Central memory CD8-positive, alpha-beta T cell (primary cell): ENCODE results near the gene OBI1.

Experiments
- ATAC-seq: fragments of 150-1000 bp; cut with Tn5 transposase; replicated peaks from 2 replicates; pipeline ENCODE4 v1.10.0; 2022; ENCODE audit warnings: mild to moderate bottlenecking, moderate FRiP score, moderate number of reproducible peaks; ENCODE audit not compliant: poor library complexity, severe bottlenecking; ENCODE audit errors: extremely low read depth
- DNase-seq, 2 donors: peaks; one replicate each; pipeline ENCODE4 v3.0.0; 2021; ENCODE audit warnings: low spot score in 2 of 2
- H3K27ac Mint-ChIP-seq: one replicate; pipeline ENCODE4 v1.8.0; 2022; ENCODE audit warnings: low read depth, mild to moderate bottlenecking, moderate library complexity, mixed read lengths
- H3K27me3 Mint-ChIP-seq: one replicate; pipeline ENCODE4 v1.8.0; 2022; ENCODE audit warnings: mixed read lengths
- H3K36me3 Mint-ChIP-seq: one replicate; pipeline ENCODE4 v1.8.0; 2022; ENCODE audit warnings: mild to moderate bottlenecking, moderate library complexity, mixed read lengths; ENCODE audit not compliant: insufficient read depth
- H3K4me1 Mint-ChIP-seq: one replicate; pipeline ENCODE4 v1.8.0; 2022; ENCODE audit warnings: mixed read lengths
- H3K4me3 Mint-ChIP-seq: one replicate; pipeline ENCODE4 v1.8.0; 2022; ENCODE audit warnings: mild to moderate bottlenecking, moderate library complexity, mixed read lengths
- H3K9me3 Mint-ChIP-seq: one replicate; pipeline ENCODE4 v1.8.0; 2022; ENCODE audit warnings: mixed read lengths

The OBI1 gene

DNA sequence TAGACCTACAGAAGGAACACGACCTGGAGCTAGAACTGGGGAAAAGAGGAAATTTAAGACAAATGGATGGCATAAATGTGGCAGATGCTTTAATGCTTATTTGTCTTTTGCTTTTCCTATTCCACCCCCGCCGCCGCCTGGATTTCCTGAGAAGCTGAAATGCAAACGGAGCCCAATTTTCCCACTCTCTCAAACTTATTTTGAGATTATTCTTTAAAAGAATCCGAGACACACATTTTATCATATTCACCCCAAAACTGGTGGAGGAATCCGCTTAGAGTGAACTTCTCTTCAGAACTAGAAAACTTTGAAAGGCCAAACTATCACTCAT lies 61.4 kb downstream of the OBI1 start:
- Mint-ChIP-seq H3K36me3 (peaks cover 33% of the 10 kb centered on the region), H3K4me1 (peaks cover 5% of the 10 kb centered on the region), H3K27me3 (peaks cover 91% of the 10 kb centered on the region), H3K27ac (no peak overlapping the region), H3K4me3 (no peak overlapping the region), H3K9me3 (no peaks in the 10 kb centered on the region)
- no peak for ATAC-seq
- DNase-seq: no peak

DNA sequence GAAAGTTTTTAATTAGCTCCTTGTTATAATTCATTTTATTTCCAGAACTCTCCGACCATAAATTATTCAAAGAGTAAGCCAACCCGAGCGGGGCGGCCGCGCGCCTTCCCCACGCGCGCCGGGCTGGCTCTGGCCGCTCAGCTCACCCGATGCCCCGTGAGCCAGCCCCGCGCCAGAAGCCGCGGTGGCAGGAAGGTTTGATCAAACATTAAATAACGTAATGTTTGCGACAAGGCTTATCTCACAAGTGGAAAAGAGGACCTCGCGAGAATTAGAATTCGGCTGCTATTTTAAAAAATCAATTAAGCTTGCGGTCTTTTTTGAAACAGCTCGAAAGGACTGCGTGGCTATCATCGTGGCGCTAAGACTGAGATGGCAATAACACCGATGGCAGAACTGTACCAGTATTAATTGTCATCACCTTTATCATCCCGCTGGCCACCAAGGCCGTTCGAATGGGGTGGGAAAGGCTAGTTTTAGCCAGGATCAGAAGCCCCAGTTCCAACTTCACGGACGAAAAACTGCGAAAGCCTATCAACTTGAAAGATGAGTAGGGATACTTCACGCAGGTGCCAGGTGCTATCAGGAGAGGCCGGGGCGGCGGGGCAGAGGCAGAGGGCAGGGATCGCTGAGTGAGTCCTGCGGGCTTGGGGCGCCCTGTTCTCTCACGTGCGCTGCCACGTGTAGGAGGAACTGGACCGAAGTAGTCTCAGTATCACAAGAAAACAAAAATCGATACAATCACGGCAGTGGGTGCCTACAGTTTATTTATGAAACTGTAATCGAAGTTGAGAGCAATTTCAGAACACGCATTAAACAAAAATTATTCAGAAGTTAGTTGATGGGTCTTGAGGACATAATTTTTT lies 62.0 kb downstream of the OBI1 start:
- no peak overlapping the region for H3K4me3 Mint-ChIP-seq
- no peak for ATAC-seq
- no peak overlapping the region for H3K27ac Mint-ChIP-seq
- DNase-seq: no peak
- peaks cover 91% of the 10 kb centered on the region for H3K27me3 Mint-ChIP-seq
- peaks cover 29% of the 10 kb centered on the region for H3K36me3 Mint-ChIP-seq
- H3K4me1 Mint-ChIP-seq: no peaks in the 10 kb centered on the region
- H3K9me3 Mint-ChIP-seq: no peaks in the 10 kb centered on the region

DNA sequence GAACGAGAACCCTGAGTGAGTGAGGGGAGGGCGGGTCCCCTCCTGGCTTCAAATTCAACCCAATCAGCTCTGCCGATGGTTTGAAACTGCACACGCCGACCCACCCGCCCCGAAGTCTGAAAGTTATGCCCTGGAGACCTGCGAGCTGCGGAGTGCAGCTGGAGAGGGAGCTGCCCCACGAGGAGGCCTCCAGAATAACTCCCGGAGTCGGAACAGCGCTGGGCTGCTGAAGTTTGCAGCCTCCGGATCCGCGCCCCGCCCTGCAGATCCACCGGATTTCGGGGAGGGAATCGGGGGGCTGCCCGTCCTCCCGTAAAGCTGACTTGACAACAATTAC lies 62.6 kb downstream of the OBI1 start:
- no peak for DNase-seq
- Mint-ChIP-seq H3K27ac (no peak overlapping the region), H3K9me3 (no peaks in the 10 kb centered on the region), H3K4me1 (no peaks in the 10 kb centered on the region), H3K36me3 (peaks cover 29% of the 10 kb centered on the region), H3K4me3 (no peak overlapping the region), H3K27me3 (peaks cover 92% of the 10 kb centered on the region)
- ATAC-seq: no peak

DNA sequence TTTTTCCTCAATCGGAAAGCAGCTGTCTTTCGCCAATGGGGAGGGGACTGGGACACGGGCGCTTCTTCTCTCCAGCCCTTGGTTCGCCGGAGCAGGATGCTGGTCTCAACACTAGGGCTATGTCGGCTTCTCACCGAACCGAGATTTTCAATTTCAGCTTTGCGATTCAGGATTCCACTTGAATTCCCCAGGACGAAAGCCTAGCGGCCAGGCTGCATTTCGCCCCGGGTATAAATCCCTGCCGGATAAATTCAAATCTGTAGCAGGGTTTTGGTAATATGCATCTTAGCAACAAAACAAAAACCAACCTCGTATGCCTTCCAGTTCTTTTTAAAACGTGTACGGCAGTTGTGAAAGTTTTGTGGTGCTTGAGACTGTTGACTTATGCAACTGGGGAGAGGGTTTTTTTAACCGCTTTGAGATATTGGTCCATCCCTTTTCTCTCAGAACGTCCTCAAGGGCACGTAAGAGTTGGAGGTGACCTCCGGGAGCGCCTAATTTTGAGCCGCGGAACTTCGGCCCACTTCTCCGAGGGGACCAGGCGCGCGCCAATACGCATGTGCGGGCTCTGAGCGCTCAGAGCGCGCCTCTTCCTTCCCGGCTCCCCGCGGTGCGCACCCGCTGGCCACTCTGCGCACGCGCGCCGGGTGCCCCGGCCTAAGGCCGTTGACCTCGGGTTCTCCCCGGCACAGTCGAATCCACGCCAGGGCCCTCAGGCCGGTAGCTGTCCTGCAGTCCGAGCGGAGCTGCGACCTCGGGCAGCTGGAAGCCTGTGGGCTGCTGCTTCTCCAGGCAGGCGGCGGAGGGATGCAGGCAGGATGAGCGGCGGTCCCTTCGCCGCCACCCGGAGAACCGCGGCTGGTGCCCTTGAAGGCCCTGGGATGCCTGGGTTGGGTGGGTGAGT lies 63.2 kb downstream of the OBI1 start:
- H3K4me1 Mint-ChIP-seq: no peaks in the 10 kb centered on the region
- ATAC-seq (no peak), DNase-seq (no peak)
- H3K27ac Mint-ChIP-seq: no peak overlapping the region
- no peaks in the 10 kb centered on the region for H3K9me3 Mint-ChIP-seq
- H3K36me3 Mint-ChIP-seq: peaks cover 27% of the 10 kb centered on the region
- H3K4me3 Mint-ChIP-seq: no peak overlapping the region
- peaks cover 92% of the 10 kb centered on the region for H3K27me3 Mint-ChIP-seq

DNA sequence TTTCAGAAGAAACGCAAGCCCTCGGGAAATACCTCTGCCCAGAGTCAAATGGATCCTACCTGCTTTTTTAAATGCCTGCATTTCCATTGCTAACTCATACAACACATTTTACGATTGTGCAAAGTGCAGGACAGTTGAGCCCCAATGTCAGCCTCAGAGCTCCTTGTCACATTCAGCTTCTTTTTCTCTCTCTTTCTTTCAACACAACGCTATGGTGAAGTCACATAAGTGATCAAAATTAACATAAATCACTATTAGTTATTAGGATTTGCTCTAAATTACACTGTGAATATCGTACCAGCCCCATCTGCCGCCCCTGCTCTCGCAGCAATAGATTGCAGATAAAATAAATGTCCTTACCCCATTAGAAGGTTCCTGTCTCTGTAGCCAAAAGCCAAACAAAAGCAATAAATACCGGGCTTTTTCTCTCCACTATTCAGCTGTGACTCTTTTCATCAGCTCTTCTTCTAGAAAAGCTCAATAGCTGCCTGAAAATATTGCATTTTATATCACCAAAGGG lies 64.4 kb downstream of the OBI1 start:
- Mint-ChIP-seq H3K4me1 (no peaks in the 10 kb centered on the region), H3K9me3 (no peaks in the 10 kb centered on the region), H3K27me3 (peaks cover 92% of the 10 kb centered on the region), H3K36me3 (peaks cover 22% of the 10 kb centered on the region), H3K4me3 (no peak overlapping the region), H3K27ac (no peak overlapping the region)
- ATAC-seq (no peak), DNase-seq (no peak)

DNA sequence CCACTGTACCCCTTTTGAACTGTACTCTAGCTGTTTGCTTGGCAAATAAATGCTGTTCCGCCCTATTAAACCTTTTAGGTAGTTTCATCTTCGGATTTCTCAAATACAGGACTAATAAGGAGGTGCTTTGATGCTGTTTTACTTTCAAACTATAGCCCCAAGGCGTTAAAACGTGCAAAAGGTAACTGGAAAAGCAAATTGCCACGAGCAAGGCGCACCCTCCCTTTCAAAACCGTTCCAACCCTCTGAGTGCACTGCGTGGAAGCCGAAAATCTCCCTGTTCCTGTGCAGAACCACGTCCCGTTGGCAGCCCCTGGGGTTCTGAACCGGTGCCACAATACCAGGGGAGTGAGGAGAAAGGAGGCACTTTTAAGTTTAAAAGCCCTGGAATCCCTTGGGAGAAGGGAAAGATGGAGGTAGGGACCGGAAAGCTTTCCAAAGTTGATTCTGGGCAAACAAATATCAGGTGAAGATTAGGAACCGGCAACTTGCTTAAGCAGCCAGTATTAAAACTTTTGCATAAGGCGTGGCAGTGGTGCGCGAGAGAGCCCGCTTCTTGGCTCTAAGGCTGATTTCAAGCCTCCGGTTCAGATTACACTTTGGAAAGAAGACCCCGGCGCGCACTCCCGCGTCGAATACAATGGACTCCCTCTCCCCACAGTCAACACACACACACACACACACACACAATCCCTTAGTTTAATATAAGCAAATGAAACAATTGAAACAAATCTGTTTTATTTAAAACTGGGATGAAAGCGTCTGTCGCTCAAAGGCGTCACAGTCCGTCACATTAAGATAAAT lies 65.1 kb downstream of the OBI1 start:
- no peak for DNase-seq
- peaks cover 5% of the 10 kb centered on the region for H3K9me3 Mint-ChIP-seq
- no peak for ATAC-seq
- no peak overlapping the region for H3K4me3 Mint-ChIP-seq
- H3K27me3 Mint-ChIP-seq: peaks cover 92% of the 10 kb centered on the region
- no peaks in the 10 kb centered on the region for H3K4me1 Mint-ChIP-seq
- no peak overlapping the region for H3K27ac Mint-ChIP-seq
- H3K36me3 Mint-ChIP-seq: peaks cover 22% of the 10 kb centered on the region

DNA sequence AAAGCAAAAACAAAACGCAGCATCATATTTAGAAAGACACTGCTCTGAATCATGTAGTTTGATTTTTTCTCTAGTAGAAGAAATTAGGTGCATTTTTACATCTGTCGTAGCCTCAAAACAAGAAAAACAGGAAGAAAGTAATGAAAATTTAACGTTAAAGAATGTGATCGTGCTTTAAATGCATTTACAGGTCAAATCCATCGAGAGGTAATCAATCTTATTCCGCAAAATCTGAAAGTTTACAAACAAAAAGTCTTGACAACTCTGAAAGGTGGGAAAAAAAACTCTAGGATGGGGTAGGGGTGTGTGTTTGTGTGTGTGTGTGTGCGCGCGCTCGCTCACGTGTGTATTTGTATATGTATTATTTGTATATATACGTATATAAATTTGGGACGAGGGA lies 65.8 kb downstream of the OBI1 start:
- H3K27me3 Mint-ChIP-seq: peaks cover 92% of the 10 kb centered on the region
- no peak overlapping the region for H3K4me3 Mint-ChIP-seq
- no peak overlapping the region for H3K27ac Mint-ChIP-seq
- H3K9me3 Mint-ChIP-seq: peaks cover 5% of the 10 kb centered on the region
- ATAC-seq (no peak), DNase-seq (no peak)
- peaks cover 22% of the 10 kb centered on the region for H3K36me3 Mint-ChIP-seq
- H3K4me1 Mint-ChIP-seq: no peaks in the 10 kb centered on the region

DNA sequence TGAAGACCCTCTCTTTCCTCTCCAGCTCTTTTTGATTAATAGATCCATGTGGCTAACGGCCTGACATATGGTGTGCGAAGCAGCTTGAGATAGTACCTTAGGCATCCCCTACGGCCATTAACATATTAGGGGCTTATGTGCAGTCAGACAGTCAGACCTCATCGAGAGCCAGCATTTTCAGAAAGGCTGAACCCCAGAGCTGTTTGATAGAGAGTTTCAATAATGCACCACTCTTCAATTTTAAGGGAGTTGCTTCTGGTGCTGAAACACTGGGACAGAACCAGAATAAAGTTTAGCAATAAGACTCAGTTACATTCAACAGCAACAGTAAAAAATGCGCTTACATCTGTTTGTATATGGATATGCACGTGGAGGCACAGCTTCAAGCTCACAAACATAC lies 66.4 kb downstream of the OBI1 start:
- no peak overlapping the region for H3K4me3 Mint-ChIP-seq
- H3K4me1 Mint-ChIP-seq: no peaks in the 10 kb centered on the region
- ATAC-seq (no peak), DNase-seq (no peak)
- H3K27me3 Mint-ChIP-seq: peaks cover 92% of the 10 kb centered on the region
- peaks cover 10% of the 10 kb centered on the region for H3K9me3 Mint-ChIP-seq
- no peak overlapping the region for H3K27ac Mint-ChIP-seq
- H3K36me3 Mint-ChIP-seq: peaks cover 22% of the 10 kb centered on the region

DNA sequence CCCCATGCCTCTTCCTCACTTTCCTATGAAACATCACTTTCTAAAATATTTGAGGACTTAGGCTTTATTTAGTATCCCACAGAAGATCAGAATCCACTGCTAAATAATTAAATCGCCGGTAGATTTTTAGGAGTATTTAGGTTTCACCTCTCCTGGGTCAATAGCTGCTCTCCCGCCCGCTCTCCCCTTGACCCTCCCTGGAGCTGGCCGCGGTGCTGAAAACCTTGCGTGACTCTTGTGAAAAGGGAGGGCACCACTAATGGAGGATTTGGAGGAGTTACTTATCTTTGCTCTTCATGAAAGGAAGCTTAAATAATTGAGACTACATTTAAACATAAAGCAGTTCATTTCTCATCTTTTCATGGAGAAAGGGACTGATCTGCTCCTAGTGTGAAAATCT lies 69.7 kb downstream of the OBI1 start:
- Mint-ChIP-seq H3K9me3 (peaks cover 13% of the 10 kb centered on the region), H3K27me3 (peaks cover 98% of the 10 kb centered on the region), H3K27ac (no peak overlapping the region), H3K4me3 (no peak overlapping the region), H3K4me1 (no peaks in the 10 kb centered on the region), H3K36me3 (no peaks in the 10 kb centered on the region)
- no peak for DNase-seq
- ATAC-seq: no peak

DNA sequence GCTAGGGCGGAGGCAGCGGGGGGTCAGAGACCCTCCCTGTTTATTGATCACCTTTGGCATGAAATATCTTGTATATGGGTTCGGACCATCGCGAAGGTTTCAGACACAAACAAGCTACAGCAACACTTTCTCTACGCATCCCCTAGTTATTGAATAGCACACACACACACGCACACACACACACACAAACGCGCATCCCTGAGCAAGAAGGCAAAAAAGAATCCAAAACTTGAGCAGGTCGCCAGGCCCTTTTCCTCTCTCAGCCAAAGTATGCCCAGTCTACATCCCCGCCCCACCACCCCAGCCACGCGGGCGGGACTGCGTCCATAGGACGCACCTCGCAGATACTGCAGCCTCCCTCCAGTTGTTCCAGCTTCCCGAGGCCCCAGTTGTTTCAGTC lies 71.6 kb downstream of the OBI1 start:
- Mint-ChIP-seq H3K9me3 (peaks cover 13% of the 10 kb centered on the region), H3K4me1 (no peaks in the 10 kb centered on the region), H3K27ac (no peak overlapping the region), H3K27me3 (peaks cover 97% of the 10 kb centered on the region), H3K4me3 (no peak overlapping the region), H3K36me3 (no peaks in the 10 kb centered on the region)
- no peak for ATAC-seq
- no peak for DNase-seq

DNA sequence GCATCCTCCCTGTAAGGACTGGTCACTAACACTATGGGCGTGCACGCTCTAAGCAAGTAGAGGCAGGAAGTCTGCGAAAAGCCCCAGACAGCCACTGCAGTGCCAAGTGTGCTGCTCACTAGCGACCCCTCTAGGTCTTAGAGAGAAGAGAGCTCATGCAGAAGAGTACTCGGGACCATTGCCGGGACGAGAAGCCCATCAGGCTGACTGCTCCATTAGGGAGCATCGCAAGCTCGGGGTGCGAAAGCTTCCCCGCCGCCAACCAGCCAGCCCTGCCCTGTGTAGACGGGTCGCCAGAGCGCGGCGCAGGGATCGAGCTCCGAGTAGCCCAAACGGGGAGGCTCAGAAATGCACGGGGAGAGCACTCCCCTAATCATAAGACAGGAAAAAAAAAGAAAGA lies 72.2 kb downstream of the OBI1 start:
- H3K36me3 Mint-ChIP-seq: no peaks in the 10 kb centered on the region
- no peaks in the 10 kb centered on the region for H3K4me1 Mint-ChIP-seq
- H3K27ac Mint-ChIP-seq: no peak overlapping the region
- H3K27me3 Mint-ChIP-seq: peaks cover 91% of the 10 kb centered on the region
- no peak overlapping the region for H3K4me3 Mint-ChIP-seq
- no peak for DNase-seq
- no peak for ATAC-seq
- peaks cover 13% of the 10 kb centered on the region for H3K9me3 Mint-ChIP-seq

DNA sequence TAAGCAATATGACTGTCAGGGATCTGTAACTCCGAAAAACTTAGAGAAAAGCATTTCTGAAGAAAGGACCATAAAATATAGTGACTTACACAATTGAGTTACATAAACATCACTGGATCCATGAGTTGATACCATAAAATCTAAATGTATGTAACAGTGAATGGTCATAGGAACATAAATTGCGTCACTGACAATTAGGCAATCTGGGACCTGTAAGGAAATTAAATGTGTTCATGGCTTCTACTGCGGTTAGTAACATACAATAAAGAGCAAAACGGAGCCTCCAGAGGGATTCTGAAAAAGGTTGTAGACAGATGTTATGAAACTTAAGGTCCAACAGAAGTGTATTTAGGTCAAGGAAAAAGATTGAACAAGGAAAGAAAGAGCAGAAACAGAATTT lies 82.7 kb downstream of the OBI1 start:
- ATAC-seq (no peak), DNase-seq (no peak)
- Mint-ChIP-seq H3K4me3 (no peak overlapping the region), H3K9me3 (no peaks in the 10 kb centered on the region), H3K4me1 (no peaks in the 10 kb centered on the region), H3K27me3 (peaks cover 40% of the 10 kb centered on the region), H3K27ac (no peak overlapping the region), H3K36me3 (no peaks in the 10 kb centered on the region)
